CD14-positive monocyte (primary cell): ENCODE results near the gene VAMP4. TPM values are rescaled to one million over a fixed set of nuclear protein-coding genes. Genes with fewer than 3 reads are reported as not detected.

Source experiments
- DNase-seq, 3 donors: peaks; one replicate each; pipeline ENCODE4 v3.0.0-alpha.2; 2011 to 2022
- H2AFZ ChIP-seq: 2 replicates; pipeline ENCODE4 v1.6.0; 2012; ENCODE audit warnings: mild to moderate bottlenecking, low read depth, low read length, inconsistent platforms; ENCODE audit not compliant: insufficient read depth, poor library complexity, severe bottlenecking
- H3K27ac ChIP-seq, 2 donors: 1 replicate in 1 of 2; 2 replicates in 1 of 2; pipeline ENCODE4 v1.5.1; 2012 to 2013; ENCODE audit warnings: low read length in 2 of 2, control low read depth in 1 of 2, inconsistent platforms in 1 of 2, low read depth in 1 of 2, mild to moderate bottlenecking in 1 of 2
- H3K27me3 ChIP-seq, 2 donors: one replicate each; pipeline versions ENCODE4 v1.6.0 to v1.6.1; 2011 to 2013; ENCODE audit warnings: low read length in 2 of 2; ENCODE audit not compliant: control insufficient read depth in 2 of 2, insufficient read depth in 2 of 2
- H3K36me3 ChIP-seq, 2 donors: replicated peaks in 1 of 2; 1 replicate in 1 of 2; 2 replicates in 1 of 2; pipeline versions ENCODE4 v1.5.1 to v1.6.1; 2012 to 2013; ENCODE audit warnings: low read length in 2 of 2, control low read depth in 1 of 2, inconsistent platforms in 1 of 2, mild to moderate bottlenecking in 1 of 2; ENCODE audit not compliant: insufficient read depth in 2 of 2, control insufficient read depth in 1 of 2
- H3K4me1 ChIP-seq, 2 donors: 1 replicate in 1 of 2; 2 replicates in 1 of 2; pipeline versions ENCODE4 v1.5.1 to v1.6.1; 2012 to 2013; ENCODE audit warnings: low read length in 2 of 2, control low read depth in 1 of 2, inconsistent platforms in 1 of 2, mild to moderate bottlenecking in 1 of 2, moderate library complexity in 1 of 2; ENCODE audit not compliant: insufficient read depth in 2 of 2, control insufficient read depth in 1 of 2
- H3K4me2 ChIP-seq: replicated peaks from 2 replicates; pipeline ENCODE3; 2012; ENCODE audit warnings: low read length, moderate library complexity, mild to moderate bottlenecking; ENCODE audit not compliant: poor library complexity, severe bottlenecking; ENCODE audit errors: extremely low read depth
- H3K4me3 ChIP-seq, 3 experiments: fragments of 200-600 bp in 1 of 3; sonication (generic) in 1 of 3; replicated peaks in 1 of 3; 1 replicate in 2 of 3; 2 replicates in 1 of 3; pipeline ENCODE4 v1.5.1; 2011 to 2013; ENCODE audit warnings: low read length in 3 of 3, mild to moderate bottlenecking in 3 of 3, control low read depth in 2 of 3, low read depth in 2 of 3, inconsistent platforms in 1 of 3, moderate library complexity in 1 of 3
- H3K79me2 ChIP-seq: 2 replicates; pipeline ENCODE4 v1.6.0; 2012; ENCODE audit warnings: mild to moderate bottlenecking, control low read depth, inconsistent platforms, low read length, moderate library complexity; ENCODE audit not compliant: insufficient read depth
- H3K9ac ChIP-seq: 2 replicates; pipeline ENCODE4 v1.6.0; 2017; ENCODE audit warnings: low read length, mild to moderate bottlenecking; ENCODE audit not compliant: insufficient read depth, poor library complexity, severe bottlenecking
- H3K9me3 ChIP-seq, 2 donors: replicated peaks in 1 of 2; 1 replicate in 1 of 2; 2 replicates in 1 of 2; pipeline versions ENCODE4 v1.5.1 to v1.6.1; 2012 to 2013; ENCODE audit warnings: low read length in 2 of 2, control low read depth in 1 of 2; ENCODE audit not compliant: control insufficient read depth in 1 of 2, insufficient read depth in 1 of 2
- H4K20me1 ChIP-seq: 2 replicates; pipeline ENCODE4 v1.6.0; 2012; ENCODE audit warnings: mild to moderate bottlenecking, low read length, control low read depth, moderate library complexity; ENCODE audit not compliant: insufficient read depth
- H3K27ac Mint-ChIP-seq, 7 donors: one replicate each; pipeline ENCODE4 v1.8.0; 2020; ENCODE audit warnings: mild to moderate bottlenecking in 7 of 7, mixed read lengths in 7 of 7, moderate library complexity in 6 of 7, inconsistent platforms in 2 of 7
- H3K27me3 Mint-ChIP-seq, 3 donors: one replicate each; pipeline ENCODE4 v1.8.0; 2021 to 2022; ENCODE audit warnings: low read depth in 3 of 3, mild to moderate bottlenecking in 3 of 3, mixed read lengths in 3 of 3, moderate library complexity in 3 of 3, inconsistent platforms in 1 of 3
- H3K36me3 Mint-ChIP-seq, 2 donors: one replicate each; pipeline ENCODE4 v1.8.0; 2020; ENCODE audit warnings: mixed read lengths in 2 of 2, inconsistent platforms in 1 of 2, mild to moderate bottlenecking in 1 of 2
- H3K4me1 Mint-ChIP-seq: one replicate; pipeline ENCODE4 v1.8.0; 2020; ENCODE audit warnings: mild to moderate bottlenecking, mixed read lengths
- H3K4me3 Mint-ChIP-seq, 2 donors: one replicate each; pipeline ENCODE4 v1.8.0; 2020; ENCODE audit warnings: mild to moderate bottlenecking in 2 of 2, mixed read lengths in 2 of 2, moderate library complexity in 1 of 2
- H3K9me3 Mint-ChIP-seq, 7 donors: one replicate each; pipeline ENCODE4 v1.8.0; 2020 to 2022; ENCODE audit warnings: mixed read lengths in 7 of 7, mild to moderate bottlenecking in 6 of 7, moderate library complexity in 6 of 7, inconsistent platforms in 2 of 7
- WGBS: methylation state at CpG from one replicate; pipeline ENCODE4 v1.1.5; 2013; ENCODE audit warnings: missing lambda C conversion rate; ENCODE audit not compliant: insufficient coverage; 5-methylcytosine and 5-hydroxymethylcytosine counted together
- intact Hi-C, 2 donors: fragments of 100-400 bp; cut with micrococcal nuclease; formaldehyde crosslinking; loops; one replicate each; pipeline versions ENCODE4 v1.15.0 to v1.15.1; 2023
- polyA plus RNA-seq, 3 donors: library from polyadenylated mRNA; depleted of rRNA in 1 of 3; unstranded in 2 of 3; stranded (reverse) in 1 of 3; fragments of 300-500 nt in 2 of 3; fragments of >200 nt in 1 of 3; fragmentation: Illumina TruSeq in 2 of 3; gene quantifications; 1 replicate in 2 of 3; 2 replicates in 1 of 3; pipeline ENCODE4 v1.2.3, GENCODE V29; 2012 to 2021
- TF ChIP-seq, protein P1 (sequence below): fragments of 200-600 bp; IDR thresholded peaks from one replicate; pipeline ENCODE4 v1.8.0; 2022; ENCODE audit warnings: antibody characterized with exemption, mild to moderate bottlenecking

Gene VAMP4
- polyA plus RNA-seq, 3 donors, result 13.3 to 19.5 (median 18.8) TPM

DNA sequence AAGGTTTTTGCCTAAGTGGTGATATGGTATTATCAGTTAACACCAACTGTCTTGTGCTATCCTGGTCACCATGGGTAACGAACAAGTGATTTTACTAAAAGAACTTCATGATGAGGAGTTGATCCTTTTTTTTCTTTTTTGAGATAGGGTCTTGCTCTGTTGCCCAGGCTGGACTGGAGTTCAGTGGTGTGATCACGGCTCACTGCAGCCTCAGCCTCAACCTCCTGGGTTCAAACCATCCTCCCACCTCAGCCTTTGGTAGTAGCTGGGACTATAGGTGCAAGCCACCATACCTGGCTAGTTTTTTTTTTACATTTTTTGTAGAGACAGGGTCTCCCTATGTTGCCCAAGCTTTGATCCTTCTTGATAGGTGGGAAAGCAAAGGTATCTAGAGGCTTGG lies 44.7 kb upstream of the VAMP4 start:
- Histone ChIP-seq H3K27ac (no peak overlapping the region), H3K27me3 (no peaks in the 10 kb centered on the region), H3K9me3 (no peaks in the 10 kb centered on the region), H3K4me3 (no peak overlapping the region), H3K4me2 (no peak overlapping the region), H3K36me3 (peaks cover 72 to 83% of the 10 kb centered on the region in 2 donors), H2AFZ (no peak overlapping the region), H3K79me2 (peaks cover 57% of the 10 kb centered on the region), H3K9ac (no peak overlapping the region), H3K4me1 (peaks cover 10 to 17% of the 10 kb centered on the region in 2 donors), H4K20me1 (peaks cover 7% of the 10 kb centered on the region)
- H3K9me3 Mint-ChIP-seq, result peaks cover 0 to under 1% (median 0%) of the 10 kb centered on the region in 7 donors
- intact Hi-C loops, result no loop called here
- peaks cover 29% of the 10 kb centered on the region for H3K4me1 Mint-ChIP-seq
- WGBS, result no CpG with 5 or more reads among the region's 2 CpGs
- H3K4me3 Mint-ChIP-seq, result no peak overlapping the region
- H3K36me3 Mint-ChIP-seq, result peaks cover 70 to 71% of the 10 kb centered on the region in 2 donors
- no peak for DNase-seq
- peaks cover 0 to 2% (median 0%) of the 10 kb centered on the region in 3 donors for H3K27me3 Mint-ChIP-seq
- TF ChIP-seq, protein P1, sequence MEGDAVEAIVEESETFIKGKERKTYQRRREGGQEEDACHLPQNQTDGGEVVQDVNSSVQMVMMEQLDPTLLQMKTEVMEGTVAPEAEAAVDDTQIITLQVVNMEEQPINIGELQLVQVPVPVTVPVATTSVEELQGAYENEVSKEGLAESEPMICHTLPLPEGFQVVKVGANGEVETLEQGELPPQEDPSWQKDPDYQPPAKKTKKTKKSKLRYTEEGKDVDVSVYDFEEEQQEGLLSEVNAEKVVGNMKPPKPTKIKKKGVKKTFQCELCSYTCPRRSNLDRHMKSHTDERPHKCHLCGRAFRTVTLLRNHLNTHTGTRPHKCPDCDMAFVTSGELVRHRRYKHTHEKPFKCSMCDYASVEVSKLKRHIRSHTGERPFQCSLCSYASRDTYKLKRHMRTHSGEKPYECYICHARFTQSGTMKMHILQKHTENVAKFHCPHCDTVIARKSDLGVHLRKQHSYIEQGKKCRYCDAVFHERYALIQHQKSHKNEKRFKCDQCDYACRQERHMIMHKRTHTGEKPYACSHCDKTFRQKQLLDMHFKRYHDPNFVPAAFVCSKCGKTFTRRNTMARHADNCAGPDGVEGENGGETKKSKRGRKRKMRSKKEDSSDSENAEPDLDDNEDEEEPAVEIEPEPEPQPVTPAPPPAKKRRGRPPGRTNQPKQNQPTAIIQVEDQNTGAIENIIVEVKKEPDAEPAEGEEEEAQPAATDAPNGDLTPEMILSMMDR, result no peak
- H3K27ac Mint-ChIP-seq, result peak overlapping the region in 2 of 7 donors; percentile 18 to 35

DNA sequence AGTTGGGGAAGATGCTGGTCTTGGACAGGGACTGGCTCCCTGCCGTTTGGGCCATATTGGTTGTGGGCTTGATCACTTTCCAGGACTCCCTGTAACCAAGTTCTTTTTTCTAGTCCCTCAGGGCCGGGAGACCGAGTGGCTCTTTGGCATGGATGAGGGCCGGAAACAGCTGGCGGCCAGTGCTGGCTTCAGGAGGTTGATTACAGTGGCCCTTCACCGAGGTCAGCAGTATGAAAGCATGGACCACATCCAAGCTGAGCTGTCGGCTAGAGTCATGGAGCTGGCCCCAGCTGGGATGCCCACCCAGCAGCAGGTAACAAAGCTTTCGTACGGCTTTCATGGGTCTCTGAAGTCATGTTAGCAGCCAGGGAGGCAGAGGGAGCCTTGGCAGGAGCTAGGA lies 43.9 kb upstream of the VAMP4 start:
- Mint-ChIP-seq H3K36me3 (peaks cover 63 to 65% of the 10 kb centered on the region in 2 donors), H3K9me3 (peaks cover 0 to 2% (median 0%) of the 10 kb centered on the region in 7 donors), H3K27me3 (peaks cover 0 to 2% (median 0%) of the 10 kb centered on the region in 3 donors), H3K4me1 (peaks cover 29% of the 10 kb centered on the region), H3K27ac (peak overlapping the region in 3 of 7 donors; percentile 46 to 81 (median 64)), H3K4me3 (no peak overlapping the region)
- no peak overlapping the region for H3K9ac ChIP-seq
- H3K79me2 ChIP-seq, result peaks cover 55% of the 10 kb centered on the region
- peaks cover 7% of the 10 kb centered on the region for H4K20me1 ChIP-seq
- peaks cover 12 to 19% of the 10 kb centered on the region in 2 donors for H3K4me1 ChIP-seq
- H3K4me3 ChIP-seq, result no peak overlapping the region
- H3K9me3 ChIP-seq, result no peaks in the 10 kb centered on the region
- TF ChIP-seq, protein P1, result no peak
- DNase-seq, result no peak
- H3K4me2 ChIP-seq, result no peak overlapping the region
- H3K27me3 ChIP-seq, result no peaks in the 10 kb centered on the region
- intact Hi-C loops, result no loop called here
- H3K27ac ChIP-seq, result no peak overlapping the region
- peaks cover 64 to 76% of the 10 kb centered on the region in 2 donors for H3K36me3 ChIP-seq
- H2AFZ ChIP-seq, result no peak overlapping the region
- WGBS, result 99% methylated on average over 9 of the region's 9 CpGs
